ENCODE results near the gene NPAS3. TPM values are rescaled to one million over a fixed set of nuclear protein-coding genes. Genes with fewer than 3 reads are reported as not detected.

Gene NPAS3
- total RNA-seq, 4 donors from 2014 or later: 0.13 to 1.1 (median 0.47) TPM; not detected in 1

GRCh38 chr14:33680873-33681272, 742.2 kb downstream of the NPAS3 start:
- WGBS, 2 donors: 90 to 97% methylated on average over 6 of the region's 6 CpGs
- Histone ChIP-seq H3K27me3 (no peaks in the 10 kb centered on the region), H3K27ac (no peak overlapping the region), H3K9me3 (no peaks in the 10 kb centered on the region), H3K4me1 (peaks cover 0 to 13% (median 6%) of the 10 kb centered on the region in 3 donors), H3K4me3 (no peak overlapping the region), H3K36me3 (no peaks in the 10 kb centered on the region)
- intact Hi-C loops (cut with DNase I): no loop called here
- DNase-seq: no peak
- TF ChIP-seq CTCF (IDR thresholded peaks at IDR 0.05) (no peak), POLR2A (IDR thresholded peaks at IDR 0.05) (no peak)

GRCh38 chr14:33682760-33683159, 744.1 kb downstream of the NPAS3 start:
- Histone ChIP-seq H3K4me1 (peaks cover 0 to 13% (median 6%) of the 10 kb centered on the region in 3 donors), H3K9me3 (no peaks in the 10 kb centered on the region), H3K36me3 (no peaks in the 10 kb centered on the region), H3K27me3 (no peaks in the 10 kb centered on the region), H3K4me3 (no peak overlapping the region), H3K27ac (no peak overlapping the region)
- 15 to 41% methylated on average over 3 to 4 of the region's 4 CpGs for WGBS, 2 donors
- TF ChIP-seq CTCF (IDR thresholded peaks at IDR 0.05): no peak
- TF ChIP-seq POLR2A (IDR thresholded peaks at IDR 0.05): no peak
- intact Hi-C loops (cut with DNase I): no loop called here
- DNase-seq: no peak

- intact Hi-C loops (cut with DNase I): no loop called here
- Histone ChIP-seq H3K27ac (no peak overlapping the region), H3K9me3 (no peaks in the 10 kb centered on the region), H3K4me3 (no peak overlapping the region), H3K27me3 (no peaks in the 10 kb centered on the region), H3K4me1 (peaks cover 0 to 13% (median 6%) of the 10 kb centered on the region in 3 donors), H3K36me3 (no peaks in the 10 kb centered on the region)
- WGBS, 2 donors: 84 to 93% methylated on average over 9 of the region's 9 CpGs
- no peak for DNase-seq
- no peak for TF ChIP-seq POLR2A (IDR thresholded peaks at IDR 0.05)
- no peak for TF ChIP-seq CTCF (IDR thresholded peaks at IDR 0.05)
Observed at GRCh38 chr14:33685026-33685425, 746.3 kb downstream of the NPAS3 start.

GRCh38 chr14:33685698-33686097, 747.0 kb downstream of the NPAS3 start:
- Histone ChIP-seq H3K9me3 (no peaks in the 10 kb centered on the region), H3K27me3 (no peaks in the 10 kb centered on the region), H3K4me1 (peaks cover 0 to 13% (median 6%) of the 10 kb centered on the region in 3 donors), H3K4me3 (no peak overlapping the region), H3K27ac (no peak overlapping the region), H3K36me3 (no peaks in the 10 kb centered on the region)
- DNase-seq: no peak
- 78 to 81% methylated on average over 1 of the region's 1 CpG for WGBS, 2 donors
- TF ChIP-seq POLR2A (IDR thresholded peaks at IDR 0.05): no peak
- TF ChIP-seq CTCF (IDR thresholded peaks at IDR 0.05): no peak
- intact Hi-C loops (cut with DNase I): no loop called here

GRCh38 chr14:33686218-33686617, 747.5 kb downstream of the NPAS3 start:
- no peaks in the 10 kb centered on the region for H3K9me3 ChIP-seq
- DNase-seq: no peak
- H3K27me3 ChIP-seq: no peaks in the 10 kb centered on the region
- H3K27ac ChIP-seq: no peak overlapping the region
- H3K36me3 ChIP-seq: no peaks in the 10 kb centered on the region
- peaks cover 0 to 13% (median 6%) of the 10 kb centered on the region in 3 donors for H3K4me1 ChIP-seq
- intact Hi-C loops (cut with DNase I): no loop called here
- 43 to 46% methylated on average over 3 of the region's 3 CpGs for WGBS, 2 donors
- no peak overlapping the region for H3K4me3 ChIP-seq
- TF ChIP-seq CTCF (IDR thresholded peaks at IDR 0.05) (no peak), POLR2A (IDR thresholded peaks at IDR 0.05) (no peak)
